Erythroblast (primary cell): Measurements from ENCODE around the gene PMM2.

Experiments used
- GATA1 ChIP-seq: IDR thresholded peaks from 2 replicates; pipeline ENCODE4 v1.6.1; 2011; ENCODE audit warnings: low read depth, mild to moderate bottlenecking, control low read depth, low read length, moderate library complexity
- POLR2A ChIP-seq: IDR thresholded peaks from 2 replicates; pipeline ENCODE4 v1.6.1; 2011; ENCODE audit warnings: mild to moderate bottlenecking, low read length

DNA sequence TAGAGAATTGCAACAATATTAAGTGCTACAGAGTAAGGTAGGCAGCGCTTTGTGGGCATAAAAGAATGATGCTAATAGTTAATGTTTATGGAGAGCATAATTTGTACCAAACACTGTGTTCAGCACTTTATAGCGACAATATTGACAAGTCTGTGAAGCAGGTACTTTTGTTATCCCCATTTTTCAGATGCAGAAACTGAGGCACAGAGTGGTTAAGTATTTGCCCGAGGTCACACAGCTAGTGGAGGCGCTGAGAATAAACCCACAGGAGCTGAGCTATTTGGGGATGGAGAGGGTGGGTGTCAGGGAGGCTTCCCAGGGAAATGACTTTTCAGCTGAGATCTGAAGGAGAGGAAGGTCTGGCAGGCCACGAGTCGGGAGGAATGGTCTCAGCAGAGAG, 39.6 kb upstream of the PMM2 start:
- TF ChIP-seq POLR2A, result no peak
- TF ChIP-seq GATA1, result no peak
